Measurements from ENCODE around the gene M1AP.

DNA sequence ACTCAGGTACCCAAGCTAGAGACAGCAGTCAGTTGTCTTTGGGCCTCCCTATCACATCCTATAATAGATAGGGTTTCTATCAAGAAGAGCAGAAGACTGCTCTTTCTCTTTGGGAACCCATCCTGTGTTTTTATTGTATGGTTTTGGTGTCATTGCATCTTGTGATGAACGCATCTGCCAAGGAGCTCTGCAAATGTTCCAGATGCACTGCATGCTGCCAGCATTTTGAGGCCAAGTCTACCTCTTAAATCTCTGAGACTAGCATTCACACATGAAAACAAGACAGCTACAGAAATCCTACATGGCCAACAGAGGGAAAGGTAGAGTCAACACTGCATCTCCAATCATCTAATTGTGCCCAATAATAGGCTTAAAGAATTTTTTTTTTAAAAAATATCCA, 20.0 kb upstream of the M1AP start:
- TF ChIP-seq POLR2A (IDR thresholded peaks at IDR 0.05; ENCODE audit: low read depth) (no peak), POLR2AphosphoS5 (IDR thresholded peaks at IDR 0.05) (no peak)
- TF ChIP-seq, protein P1, sequence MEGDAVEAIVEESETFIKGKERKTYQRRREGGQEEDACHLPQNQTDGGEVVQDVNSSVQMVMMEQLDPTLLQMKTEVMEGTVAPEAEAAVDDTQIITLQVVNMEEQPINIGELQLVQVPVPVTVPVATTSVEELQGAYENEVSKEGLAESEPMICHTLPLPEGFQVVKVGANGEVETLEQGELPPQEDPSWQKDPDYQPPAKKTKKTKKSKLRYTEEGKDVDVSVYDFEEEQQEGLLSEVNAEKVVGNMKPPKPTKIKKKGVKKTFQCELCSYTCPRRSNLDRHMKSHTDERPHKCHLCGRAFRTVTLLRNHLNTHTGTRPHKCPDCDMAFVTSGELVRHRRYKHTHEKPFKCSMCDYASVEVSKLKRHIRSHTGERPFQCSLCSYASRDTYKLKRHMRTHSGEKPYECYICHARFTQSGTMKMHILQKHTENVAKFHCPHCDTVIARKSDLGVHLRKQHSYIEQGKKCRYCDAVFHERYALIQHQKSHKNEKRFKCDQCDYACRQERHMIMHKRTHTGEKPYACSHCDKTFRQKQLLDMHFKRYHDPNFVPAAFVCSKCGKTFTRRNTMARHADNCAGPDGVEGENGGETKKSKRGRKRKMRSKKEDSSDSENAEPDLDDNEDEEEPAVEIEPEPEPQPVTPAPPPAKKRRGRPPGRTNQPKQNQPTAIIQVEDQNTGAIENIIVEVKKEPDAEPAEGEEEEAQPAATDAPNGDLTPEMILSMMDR (IDR thresholded peaks at IDR 0.05), result no peak

Measured in esophagus muscularis mucosa (tissue), 3 donors.